ENCODE results near the gene SFSWAP. TPM values are rescaled to one million over a fixed set of nuclear protein-coding genes. Genes with fewer than 3 reads are reported as not detected.

Gene SFSWAP
- total RNA-seq, 2 donors from 2014 or later: 34.2 to 41.1 TPM

- DNase-seq (no peak), ATAC-seq (no peak)
- intact Hi-C loops (cut with DNase I, micrococcal nuclease): no loop called here
Measured at GRCh38 chr12:131817241-131817640, 106.4 kb downstream of the SFSWAP start.

- ATAC-seq (no peak), DNase-seq (no peak)
- intact Hi-C loops (cut with DNase I, micrococcal nuclease): no loop called here
Measured at GRCh38 chr12:131818821-131819585, 108.1 kb downstream of the SFSWAP start.

GRCh38 chr12:131824450-131824849, 113.6 kb downstream of the SFSWAP start:
- DNase-seq (no peak), ATAC-seq (no peak)
- intact Hi-C loops (cut with DNase I, micrococcal nuclease): no loop called here

GRCh38 chr12:131825146-131825892, 114.4 kb downstream of the SFSWAP start:
- ATAC-seq: no peak
- DNase-seq: no peak
- intact Hi-C loops (cut with DNase I, micrococcal nuclease): no loop called here

GRCh38 chr12:131826097-131826928, 115.4 kb downstream of the SFSWAP start:
- intact Hi-C loops (cut with DNase I, micrococcal nuclease): no loop called here
- DNase-seq (no peak), ATAC-seq (no peak)

- DNase-seq (peak in 1 of 2 donors; percentile 46), ATAC-seq (no peak)
- intact Hi-C loops (cut with DNase I, micrococcal nuclease): no loop called here
Measured at GRCh38 chr12:131827961-131828534, 117.2 kb downstream of the SFSWAP start, which contains the start of gene MMP17. MMP17 (plus strand) TSS chr12:131828393; CDS start chr12:131828495, 102 bp downstream.

GRCh38 chr12:131828671-131829355, 117.9 kb downstream of the SFSWAP start:
- DNase-seq: no peak
- intact Hi-C loops (cut with DNase I, micrococcal nuclease): no loop called here
- ATAC-seq: no peak

- intact Hi-C loops (cut with DNase I, micrococcal nuclease): no loop called here
- ATAC-seq: no peak
- DNase-seq: no peak
Measured at GRCh38 chr12:131829356-131829747, 118.5 kb downstream of the SFSWAP start.

- intact Hi-C loops (cut with DNase I, micrococcal nuclease): no loop called here
- ATAC-seq (peak; percentile 3), DNase-seq (no peak)
Measured at GRCh38 chr12:131829791-131830334, 119.0 kb downstream of the SFSWAP start.

- intact Hi-C loops (cut with DNase I, micrococcal nuclease): no loop called here
- ATAC-seq: peak; percentile 85
- DNase-seq: peak; percentile 67 to 71
Measured at GRCh38 chr12:131830335-131830913, 119.5 kb downstream of the SFSWAP start.

- ATAC-seq (peak; percentile 17), DNase-seq (no peak)
- intact Hi-C loops (cut with DNase I, micrococcal nuclease): no loop called here
Measured at GRCh38 chr12:131830914-131831571, 120.2 kb downstream of the SFSWAP start.

- ATAC-seq: no peak
- intact Hi-C loops (cut with DNase I, micrococcal nuclease): no loop called here
- no peak for DNase-seq
Measured at GRCh38 chr12:131831635-131832041, 120.7 kb downstream of the SFSWAP start.

- intact Hi-C loops (cut with DNase I, micrococcal nuclease): no loop called here
- DNase-seq: peak; percentile 54 to 56
- ATAC-seq: no peak
Measured at GRCh38 chr12:131832321-131833231, 121.7 kb downstream of the SFSWAP start.

- DNase-seq: no peak
- no peak for ATAC-seq
- intact Hi-C loops (cut with DNase I, micrococcal nuclease): no loop called here
Measured at GRCh38 chr12:131833288-131833895, 122.5 kb downstream of the SFSWAP start.

- ATAC-seq (no peak), DNase-seq (no peak)
- intact Hi-C loops (cut with DNase I, micrococcal nuclease): no loop called here
Measured at GRCh38 chr12:131833896-131834641, 123.2 kb downstream of the SFSWAP start.

All from left colon (tissue), 2 donors.